ENCODE results near the gene MRPL49.
A peak's percentile ranks its signal among the peaks of the same experiment; 100 is the strongest.
"Not testable (repeated sequence)": the region's sequence is repeated elsewhere in the genome, so short reads cannot be mapped to it uniquely, and the experiment has no call there.

MRPL49 gene

GRCh38 chr11:65118097-65118837 is 3.9 kb upstream of the MRPL49 start:
- H3K4me3 ChIP-seq (ENCODE audit: low read depth, low read length), result no peak overlapping the region
- no peak for TF ChIP-seq CTCF (IDR thresholded peaks at IDR 0.05; ENCODE audit: low read depth, low read length, missing control alignments)
- DNase-seq (ENCODE audit: low read depth), result no peak
- in situ Hi-C loops (cut with HindIII; ENCODE audit: low sequenced_read_pairs), result no loop called here

GRCh38 chr11:65118891-65119669 is 3.0 kb upstream of the MRPL49 start:
- not testable (repeated sequence) for DNase-seq (ENCODE audit: low read depth)

GRCh38 chr11:65119670-65119995 is 2.5 kb upstream of the MRPL49 start:
- DNase-seq (ENCODE audit: low read depth), result no peak
- no peak overlapping the region for H3K4me3 ChIP-seq (ENCODE audit: low read depth, low read length)
- in situ Hi-C loops (cut with HindIII; ENCODE audit: low sequenced_read_pairs), result no loop called here
- TF ChIP-seq CTCF (IDR thresholded peaks at IDR 0.05; ENCODE audit: low read depth, low read length, missing control alignments), result no peak

More at GRCh38 chr11:65118891-65119669, 3.0 kb upstream of the MRPL49 start:
- in situ Hi-C loops (cut with HindIII; ENCODE audit: low sequenced_read_pairs); H3K4me3 ChIP-seq (ENCODE audit: low read depth, low read length): not testable (repeated sequence)

- no peak for TF ChIP-seq CTCF (IDR thresholded peaks at IDR 0.05; ENCODE audit: low read depth, low read length, missing control alignments)
- H3K4me3 ChIP-seq (ENCODE audit: low read depth, low read length), result peak overlapping the region; percentile 99
- no peak for DNase-seq (ENCODE audit: low read depth)
- in situ Hi-C loops (cut with HindIII; ENCODE audit: low sequenced_read_pairs), result no loop called here
These were observed 1.3 kb upstream of the MRPL49 start for GRCh38 chr11:65120831-65121230.

GRCh38 chr11:65121447-65121864 is 665 bp upstream of the MRPL49 start:
- H3K4me3 ChIP-seq (ENCODE audit: low read depth, low read length), result peak overlapping the region; percentile 99
- in situ Hi-C loops (cut with HindIII; ENCODE audit: low sequenced_read_pairs), result no loop called here
- no peak for TF ChIP-seq CTCF (IDR thresholded peaks at IDR 0.05; ENCODE audit: low read depth, low read length, missing control alignments)
- no peak for DNase-seq (ENCODE audit: low read depth)

GRCh38 chr11:65124480-65125196 is 2.5 kb downstream of the MRPL49 start:
- no peak for TF ChIP-seq CTCF (IDR thresholded peaks at IDR 0.05; ENCODE audit: low read depth, low read length, missing control alignments)
- no peak overlapping the region for H3K4me3 ChIP-seq (ENCODE audit: low read depth, low read length)
- in situ Hi-C loops (cut with HindIII; ENCODE audit: low sequenced_read_pairs), result no loop called here
- no peak for DNase-seq (ENCODE audit: low read depth)
